Germinal center (tissue), 1 donor: Measurements from ENCODE around the gene OLIG1.
A peak's percentile ranks its signal among the peaks of the same experiment; 100 is the strongest.

ENCODE experiments used
- DNase-seq: peaks from one replicate; pipeline ENCODE4 v3.0.0; 2012; ENCODE audit warnings: mixed read lengths, low spot score

The OLIG1 gene

GRCh38 chr21:33063907-33064622 lies 5.9 kb upstream of the OLIG1 start:
- no peak for DNase-seq

- DNase-seq, result no peak
These were observed 5.1 kb upstream of the OLIG1 start for GRCh38 chr21:33064623-33065390.

GRCh38 chr21:33067043-33067442 lies 2.9 kb upstream of the OLIG1 start:
- no peak for DNase-seq

- DNase-seq, result no peak
These were observed 2.5 kb upstream of the OLIG1 start for GRCh38 chr21:33067457-33067856.

GRCh38 chr21:33069243-33069642 lies 698 bp upstream of the OLIG1 start:
- DNase-seq, result no peak

GRCh38 chr21:33069645-33069993 lies 322 bp upstream of the OLIG1 start:
- no peak for DNase-seq

- DNase-seq, result no peak
These were observed 730 bp downstream of the OLIG1 start for GRCh38 chr21:33070744-33070997.

- no peak for DNase-seq
These were observed 1.2 kb downstream of the OLIG1 start for GRCh38 chr21:33070998-33071769.

GRCh38 chr21:33071770-33072306 lies 1.9 kb downstream of the OLIG1 start:
- no peak for DNase-seq

GRCh38 chr21:33073636-33074035 lies 3.7 kb downstream of the OLIG1 start:
- no peak for DNase-seq

- DNase-seq, result no peak
These were observed 5.2 kb downstream of the OLIG1 start for GRCh38 chr21:33075128-33075527.

- no peak for DNase-seq
These were observed 5.8 kb downstream of the OLIG1 start for GRCh38 chr21:33075596-33076195.

GRCh38 chr21:33076600-33077329 lies 6.8 kb downstream of the OLIG1 start:
- no peak for DNase-seq

- peak; percentile 27 for DNase-seq
These were observed 9.1 kb downstream of the OLIG1 start for GRCh38 chr21:33078907-33079582.

GRCh38 chr21:33080376-33080775 lies 10.4 kb downstream of the OLIG1 start:
- DNase-seq, result no peak

- DNase-seq, result no peak
These were observed 10.8 kb downstream of the OLIG1 start for GRCh38 chr21:33080776-33081175.

- DNase-seq, result no peak
These were observed 18.4 kb downstream of the OLIG1 start for GRCh38 chr21:33088384-33088783.

GRCh38 chr21:33089395-33090119 lies 19.6 kb downstream of the OLIG1 start:
- DNase-seq, result no peak

GRCh38 chr21:33096426-33096825 lies 26.5 kb downstream of the OLIG1 start:
- DNase-seq, result no peak

GRCh38 chr21:33099131-33099530 lies 29.2 kb downstream of the OLIG1 start:
- DNase-seq, result no peak
